H9 (cell line): Measurements from ENCODE around the gene HMOX1. TPM values are rescaled to one million over a fixed set of nuclear protein-coding genes. Genes with fewer than 3 reads are reported as not detected.
A peak's percentile ranks its signal among the peaks of the same experiment; 100 is the strongest.

Experiments used
- DNase-seq: peaks from one replicate; pipeline ENCODE4 v3.0.0-alpha.2; 2017
- H2AFZ ChIP-seq: one replicate; pipeline ENCODE4 v1.6.1; 2013; ENCODE audit warnings: mild to moderate bottlenecking, low read length, control low read depth, moderate library complexity
- H2AK5ac ChIP-seq: 2 replicates; pipeline ENCODE4 v1.6.1; 2013; ENCODE audit warnings: low read length, control low read depth, mixed read lengths; ENCODE audit not compliant: insufficient read length
- H2BK120ac ChIP-seq: one replicate; pipeline ENCODE4 v1.6.1; 2013; ENCODE audit warnings: low read depth, mild to moderate bottlenecking, low read length, control low read depth, inconsistent platforms; ENCODE audit not compliant: poor library complexity, severe bottlenecking
- H2BK12ac ChIP-seq: 2 replicates; pipeline ENCODE4 v1.6.1; 2013; ENCODE audit warnings: low read length, control low read depth, mixed read lengths, low read depth; ENCODE audit not compliant: insufficient read length
- H2BK15ac ChIP-seq: 2 replicates; pipeline ENCODE4 v1.6.1; 2013; ENCODE audit warnings: low read depth, low read length, control low read depth
- H2BK20ac ChIP-seq: one replicate; pipeline ENCODE4 v1.6.1; 2013; ENCODE audit warnings: low read depth, mild to moderate bottlenecking, low read length, control low read depth, inconsistent platforms; ENCODE audit not compliant: poor library complexity, severe bottlenecking
- H2BK5ac ChIP-seq: 2 replicates; pipeline ENCODE4 v1.6.1; 2013; ENCODE audit warnings: low read length, control low read depth, mixed read lengths; ENCODE audit not compliant: insufficient read length
- H3K14ac ChIP-seq: 2 replicates; pipeline ENCODE4 v1.6.1; 2013; ENCODE audit warnings: low read length, control low read depth; ENCODE audit not compliant: insufficient read depth
- H3K18ac ChIP-seq: 2 replicates; pipeline ENCODE4 v1.6.1; 2013; ENCODE audit warnings: low read depth, mild to moderate bottlenecking, mixed read lengths, low read length, control low read depth; ENCODE audit not compliant: insufficient read length
- H3K23ac ChIP-seq: 2 replicates; pipeline ENCODE4 v1.6.1; 2013; ENCODE audit warnings: low read length, control low read depth, mixed read lengths, low read depth; ENCODE audit not compliant: insufficient read length
- H3K23me2 ChIP-seq: 2 replicates; pipeline ENCODE4 v1.6.1; 2013; ENCODE audit warnings: low read depth, mild to moderate bottlenecking, mixed read lengths, low read length, control low read depth; ENCODE audit not compliant: insufficient read length, poor library complexity, severe bottlenecking
- H3K27ac ChIP-seq: 2 replicates; pipeline ENCODE4 v1.5.1; 2013; ENCODE audit warnings: low read length, control low read depth, mixed read lengths, low read depth; ENCODE audit not compliant: insufficient read length
- H3K27me3 ChIP-seq: 2 replicates; pipeline ENCODE4 v1.6.1; 2013; ENCODE audit warnings: low read length, control low read depth, inconsistent platforms; ENCODE audit not compliant: insufficient read depth
- H3K4ac ChIP-seq: 2 replicates; pipeline ENCODE4 v1.6.1; 2013; ENCODE audit warnings: low read depth, mild to moderate bottlenecking, control low read depth, inconsistent platforms, low read length, moderate library complexity
- H3K4me1 ChIP-seq: 2 replicates; pipeline ENCODE4 v1.6.1; 2013; ENCODE audit warnings: low read length, control low read depth, inconsistent platforms; ENCODE audit not compliant: insufficient read depth
- H3K4me2 ChIP-seq: 2 replicates; pipeline ENCODE4 v1.6.1; 2013; ENCODE audit warnings: low read length, control low read depth, mixed read lengths; ENCODE audit not compliant: insufficient read length, insufficient read depth
- H3K56ac ChIP-seq: 2 replicates; pipeline ENCODE4 v1.6.1; 2013; ENCODE audit warnings: low read depth, mild to moderate bottlenecking, mixed read lengths, low read length, control low read depth; ENCODE audit not compliant: insufficient read length
- H3K79me1 ChIP-seq: 2 replicates; pipeline ENCODE4 v1.6.1; 2013; ENCODE audit warnings: low read depth, mild to moderate bottlenecking, moderate library complexity, low read length, control low read depth, inconsistent platforms; ENCODE audit not compliant: insufficient read depth, poor library complexity, severe bottlenecking
- H3K79me2 ChIP-seq: 2 replicates; pipeline ENCODE4 v1.6.1; 2013; ENCODE audit warnings: low read length, control low read depth, inconsistent platforms; ENCODE audit not compliant: insufficient read depth
- H3K9ac ChIP-seq: 2 replicates; pipeline ENCODE4 v1.6.1; 2013; ENCODE audit warnings: low read length, control low read depth, mixed read lengths; ENCODE audit not compliant: insufficient read length; ENCODE audit errors: extremely low read depth
- H3K9me3 ChIP-seq: one replicate; pipeline ENCODE4 v1.6.1; 2013; ENCODE audit warnings: low read depth, low read length, inconsistent platforms; ENCODE audit not compliant: control insufficient read depth
- H3T11ph ChIP-seq: one replicate; pipeline ENCODE4 v1.6.1; 2013; ENCODE audit warnings: mild to moderate bottlenecking, low read length, control low read depth, inconsistent platforms
- H4K20me1 ChIP-seq: one replicate; pipeline ENCODE4 v1.6.1; 2013; ENCODE audit not compliant: control insufficient read depth, insufficient read length, insufficient read depth
- H4K5ac ChIP-seq: 2 replicates; pipeline ENCODE4 v1.6.1; 2013; ENCODE audit warnings: low read depth, mild to moderate bottlenecking, mixed read lengths, low read length, control low read depth; ENCODE audit not compliant: insufficient read length
- H4K8ac ChIP-seq: replicated peaks from 2 replicates; pipeline ENCODE4 v1.6.1; 2013; ENCODE audit warnings: low read length, control low read depth, mixed read lengths, low read depth; ENCODE audit not compliant: insufficient read length
- H4K91ac ChIP-seq: 2 replicates; pipeline ENCODE4 v1.6.1; 2013; ENCODE audit warnings: low read depth, mild to moderate bottlenecking, moderate library complexity, mixed read lengths, low read length, control low read depth; ENCODE audit not compliant: insufficient read length
- H3K27ac Mint-ChIP-seq, 3 experiments: 2 replicates in 2 of 3; 3 replicates in 1 of 3; pipeline ENCODE4 v1.8.0; 2020 to 2021; ENCODE audit warnings: mixed read lengths in 3 of 3, mild to moderate bottlenecking in 1 of 3, moderate library complexity in 1 of 3
- H3K27me3 Mint-ChIP-seq: 2 replicates; pipeline ENCODE4 v1.8.0; 2021; ENCODE audit warnings: low read depth, mild to moderate bottlenecking, moderate library complexity, mixed read lengths
- H3K36me3 Mint-ChIP-seq, 3 experiments: 2 replicates in 2 of 3; 3 replicates in 1 of 3; pipeline ENCODE4 v1.8.0; 2020 to 2021; ENCODE audit warnings: low read depth in 3 of 3, mixed read lengths in 3 of 3; ENCODE audit not compliant: insufficient read depth in 1 of 3
- H3K4me1 Mint-ChIP-seq, 2 experiments: 2 replicates each; pipeline ENCODE4 v1.8.0; 2020; ENCODE audit warnings: mixed read lengths in 2 of 2
- H3K4me3 Mint-ChIP-seq, 2 experiments: 2 replicates in 1 of 2; 3 replicates in 1 of 2; pipeline ENCODE4 v1.8.0; 2020 to 2021; ENCODE audit warnings: mild to moderate bottlenecking in 2 of 2, mixed read lengths in 2 of 2, moderate library complexity in 1 of 2
- H3K9me3 Mint-ChIP-seq, 2 experiments: 2 replicates in 1 of 2; 3 replicates in 1 of 2; pipeline ENCODE4 v1.8.0; 2020; ENCODE audit warnings: mild to moderate bottlenecking in 2 of 2, mixed read lengths in 2 of 2, moderate library complexity in 1 of 2
- WGBS: extraction: QIAGEN DNeasy Blood & Tissue Kit; methylation state at CpG from one replicate; pipeline ENCODE4 v1.1.7; 2013; ENCODE audit warnings: missing lambda C conversion rate, low lambda C conversion rate, mixed read lengths; ENCODE audit not compliant: insufficient read length; ENCODE audit errors: extremely low coverage; 5-methylcytosine and 5-hydroxymethylcytosine counted together
- total RNA-seq: library from RNA; stranded (reverse); gene quantifications from 2 replicates; pipeline ENCODE4 v1.2.1, GENCODE V29; 2021
- TF ChIP-seq, protein P1 (sequence below): fragments of 200-600 bp; sonication (generic); conservative IDR thresholded peaks from 3 replicates; pipeline ENCODE4 v1.8.0; 2021; ENCODE audit warnings: antibody characterized with exemption, mild to moderate bottlenecking

The HMOX1 gene
- total RNA-seq, 1 experiment from 2014 or later: 22.7 TPM

DNA sequence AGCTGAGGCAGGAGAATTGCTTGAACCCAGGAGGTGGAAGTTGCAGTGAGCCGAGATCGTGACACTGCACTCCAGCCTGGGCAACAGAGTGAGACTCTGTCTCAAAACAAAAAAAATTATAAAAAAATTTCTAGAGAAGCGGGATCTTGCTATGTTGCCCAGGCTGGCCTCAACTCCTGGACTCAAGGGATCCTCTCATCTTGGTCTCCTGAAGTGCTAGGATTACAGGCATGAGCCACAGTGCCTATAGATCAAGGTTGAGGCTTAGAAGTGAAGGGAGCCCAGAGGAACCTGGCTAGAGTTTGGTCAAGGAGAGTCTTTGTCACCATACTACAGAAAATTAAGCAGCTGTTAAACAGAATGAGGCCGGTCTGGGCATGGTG is 17.7 kb downstream of the HMOX1 start:
- H3K9me3 Mint-ChIP-seq: no peaks in the 10 kb centered on the region; a peak in 1 of 5 replicates
- H2BK20ac ChIP-seq: no peak overlapping the region
- H3K27me3 Mint-ChIP-seq: no peaks in the 10 kb centered on the region
- no peak overlapping the region for H4K8ac ChIP-seq
- peaks cover 32 to 42% of the 10 kb centered on the region in 2 experiments for H3K4me1 Mint-ChIP-seq
- no peak overlapping the region for H3T11ph ChIP-seq
- H4K91ac ChIP-seq: peak overlapping the region; percentile 73
- H3K56ac ChIP-seq: no peak overlapping the region
- no peaks in the 10 kb centered on the region; the same call in 1 of the 2 replicates for H3K4me1 ChIP-seq
- no peak overlapping the region for H2BK12ac ChIP-seq
- no peak for DNase-seq
- peaks cover 13% of the 10 kb centered on the region for H3K23me2 ChIP-seq
- no peak overlapping the region for H2AK5ac ChIP-seq
- H3K27ac Mint-ChIP-seq: peak overlapping the region in 1 of 3 experiments; percentile 61; a peak in 1 of 7 replicates
- H3K79me1 ChIP-seq: peaks cover 11% of the 10 kb centered on the region
- no peak overlapping the region for H3K14ac ChIP-seq
- peaks cover 27 to 38% (median 27%) of the 10 kb centered on the region in 3 experiments for H3K36me3 Mint-ChIP-seq
- no peak overlapping the region for H3K18ac ChIP-seq
- no CpG with 5 or more reads among the region's 4 CpGs for WGBS
- peaks cover 8% of the 10 kb centered on the region; the same call in 1 of the 2 replicates for H3K79me2 ChIP-seq
- H3K9ac ChIP-seq: no peak overlapping the region
- no peak overlapping the region for H4K5ac ChIP-seq
- no peak overlapping the region for H2BK15ac ChIP-seq
- no peak overlapping the region for H2BK120ac ChIP-seq
- no peaks in the 10 kb centered on the region for H3K27me3 ChIP-seq
- H4K20me1 ChIP-seq: no peaks in the 10 kb centered on the region
- H3K27ac ChIP-seq: no peak overlapping the region
- no peak overlapping the region for H2BK5ac ChIP-seq
- H3K23ac ChIP-seq: no peak overlapping the region
- H3K9me3 ChIP-seq: no peaks in the 10 kb centered on the region
- no peak overlapping the region for H2AFZ ChIP-seq
- no peak overlapping the region for H3K4ac ChIP-seq
- TF ChIP-seq, protein P1, sequence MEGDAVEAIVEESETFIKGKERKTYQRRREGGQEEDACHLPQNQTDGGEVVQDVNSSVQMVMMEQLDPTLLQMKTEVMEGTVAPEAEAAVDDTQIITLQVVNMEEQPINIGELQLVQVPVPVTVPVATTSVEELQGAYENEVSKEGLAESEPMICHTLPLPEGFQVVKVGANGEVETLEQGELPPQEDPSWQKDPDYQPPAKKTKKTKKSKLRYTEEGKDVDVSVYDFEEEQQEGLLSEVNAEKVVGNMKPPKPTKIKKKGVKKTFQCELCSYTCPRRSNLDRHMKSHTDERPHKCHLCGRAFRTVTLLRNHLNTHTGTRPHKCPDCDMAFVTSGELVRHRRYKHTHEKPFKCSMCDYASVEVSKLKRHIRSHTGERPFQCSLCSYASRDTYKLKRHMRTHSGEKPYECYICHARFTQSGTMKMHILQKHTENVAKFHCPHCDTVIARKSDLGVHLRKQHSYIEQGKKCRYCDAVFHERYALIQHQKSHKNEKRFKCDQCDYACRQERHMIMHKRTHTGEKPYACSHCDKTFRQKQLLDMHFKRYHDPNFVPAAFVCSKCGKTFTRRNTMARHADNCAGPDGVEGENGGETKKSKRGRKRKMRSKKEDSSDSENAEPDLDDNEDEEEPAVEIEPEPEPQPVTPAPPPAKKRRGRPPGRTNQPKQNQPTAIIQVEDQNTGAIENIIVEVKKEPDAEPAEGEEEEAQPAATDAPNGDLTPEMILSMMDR: no peak
- H3K4me3 Mint-ChIP-seq: peak overlapping the region in 1 of 2 experiments; percentile 99; a peak in 2 of 5 replicates
- no peak overlapping the region for H3K4me2 ChIP-seq
